Measurements from ENCODE around the gene ADAMTS8.

DNA sequence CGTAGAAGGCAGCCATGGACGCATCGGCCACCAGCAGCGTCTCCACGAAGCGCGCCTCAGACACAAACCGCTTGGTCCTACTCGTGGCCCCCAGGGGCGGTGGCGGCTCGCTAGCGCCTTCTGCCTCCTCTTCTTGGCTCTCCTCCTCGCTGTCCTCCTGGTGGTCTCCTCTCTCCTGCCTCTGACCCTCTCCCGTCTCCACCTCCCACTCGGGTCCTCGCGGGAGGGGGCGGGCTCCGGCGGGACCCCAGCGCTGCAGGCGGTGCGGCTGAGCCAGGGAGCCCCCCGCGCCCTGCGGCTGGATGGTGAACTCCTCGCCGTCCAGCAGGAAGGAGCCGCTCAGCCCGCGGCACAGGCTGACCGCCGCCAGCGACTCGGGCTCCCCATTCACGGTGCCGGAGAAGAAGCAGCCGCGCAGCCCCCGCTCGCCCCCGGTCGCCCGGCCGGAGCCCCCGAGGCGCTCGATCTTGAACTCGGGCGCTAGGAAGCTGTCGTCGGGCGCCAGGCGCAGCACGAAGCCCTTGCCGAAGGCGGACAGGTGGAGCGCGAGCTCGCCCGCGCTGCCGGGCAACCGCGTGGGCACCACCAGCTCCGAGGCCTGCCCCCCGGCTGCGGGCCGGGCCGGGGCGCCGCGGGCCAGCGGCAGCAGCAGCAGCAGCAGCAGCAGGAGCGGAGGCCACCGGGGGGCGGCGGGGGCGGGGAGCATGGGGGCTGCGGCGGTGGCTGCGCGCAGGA, 661 bp downstream of the ADAMTS8 start:
- TF ChIP-seq, protein P1, sequence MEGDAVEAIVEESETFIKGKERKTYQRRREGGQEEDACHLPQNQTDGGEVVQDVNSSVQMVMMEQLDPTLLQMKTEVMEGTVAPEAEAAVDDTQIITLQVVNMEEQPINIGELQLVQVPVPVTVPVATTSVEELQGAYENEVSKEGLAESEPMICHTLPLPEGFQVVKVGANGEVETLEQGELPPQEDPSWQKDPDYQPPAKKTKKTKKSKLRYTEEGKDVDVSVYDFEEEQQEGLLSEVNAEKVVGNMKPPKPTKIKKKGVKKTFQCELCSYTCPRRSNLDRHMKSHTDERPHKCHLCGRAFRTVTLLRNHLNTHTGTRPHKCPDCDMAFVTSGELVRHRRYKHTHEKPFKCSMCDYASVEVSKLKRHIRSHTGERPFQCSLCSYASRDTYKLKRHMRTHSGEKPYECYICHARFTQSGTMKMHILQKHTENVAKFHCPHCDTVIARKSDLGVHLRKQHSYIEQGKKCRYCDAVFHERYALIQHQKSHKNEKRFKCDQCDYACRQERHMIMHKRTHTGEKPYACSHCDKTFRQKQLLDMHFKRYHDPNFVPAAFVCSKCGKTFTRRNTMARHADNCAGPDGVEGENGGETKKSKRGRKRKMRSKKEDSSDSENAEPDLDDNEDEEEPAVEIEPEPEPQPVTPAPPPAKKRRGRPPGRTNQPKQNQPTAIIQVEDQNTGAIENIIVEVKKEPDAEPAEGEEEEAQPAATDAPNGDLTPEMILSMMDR (conservative IDR thresholded peaks at IDR 0.05; ENCODE audit: low read depth, low read length), result 0 out of 2 replicates have a peak, but pooled peaks have one; percentile 17
- peak; percentile 91 for TF ChIP-seq EZH2 (IDR thresholded peaks at IDR 0.05; ENCODE audit: low read length, unreplicated experiment)

Measured in PC-3 (cell line).